Lower lobe of right lung (tissue), 2 donors: ENCODE data around the gene LY9. TPM values are rescaled to one million over a fixed set of nuclear protein-coding genes. Genes with fewer than 3 reads are reported as not detected.
A peak's percentile ranks its signal among the peaks of the same experiment; 100 is the strongest.

ENCODE experiments used
- ATAC-seq, 2 donors: fragments of 200-7000 bp; cut with Tn5 transposase; one replicate each; pipeline ENCODE4 v1.9.1; 2020 to 2022; ENCODE audit warnings: mild to moderate bottlenecking in 2 of 2, moderate library complexity in 2 of 2
- DNase-seq: peaks from one replicate; pipeline ENCODE4 v3.0.0-alpha.2; 2020
- H3K27ac ChIP-seq: fragments of 200-600 bp; one replicate; pipeline ENCODE4 v1.8.0; 2022
- H3K27me3 ChIP-seq: fragments of 200-600 bp; one replicate; pipeline ENCODE4 v1.8.0; 2022; ENCODE audit warnings: low read depth
- H3K36me3 ChIP-seq: fragments of 200-600 bp; one replicate; pipeline ENCODE4 v1.8.0; 2022; ENCODE audit warnings: mild to moderate bottlenecking
- H3K4me1 ChIP-seq: fragments of 200-600 bp; one replicate; pipeline ENCODE4 v1.8.0; 2022
- H3K4me3 ChIP-seq: fragments of 200-600 bp; one replicate; pipeline ENCODE4 v1.8.0; 2022; ENCODE audit warnings: mild to moderate bottlenecking
- H3K9me3 ChIP-seq: fragments of 200-600 bp; one replicate; pipeline ENCODE4 v1.8.0; 2022
- CTCF ChIP-seq: fragments of 200-600 bp; IDR thresholded peaks from one replicate; pipeline ENCODE4 v1.8.0; 2022; ENCODE audit warnings: antibody characterized with exemption, mild to moderate bottlenecking
- intact Hi-C: fragments of 100-400 bp; cut with DNase I; formaldehyde crosslinking; loops from one replicate; pipeline ENCODE4 v1.11.0; 2022
- total RNA-seq: library from RNA; stranded (reverse); fragmentation: NEBNext Ultra II Directional; extraction: Animal tissue kit (Norgen Biotek cat#: 25700); gene quantifications from one replicate; pipeline ENCODE4 v1.2.1, GENCODE V29; 2021
- donor health status: DM: no; HTN: yes; CAD: no; lungs with severe emphysema.

Gene LY9
- total RNA-seq, 1 donor from 2014 or later: 1.8 TPM

DNA sequence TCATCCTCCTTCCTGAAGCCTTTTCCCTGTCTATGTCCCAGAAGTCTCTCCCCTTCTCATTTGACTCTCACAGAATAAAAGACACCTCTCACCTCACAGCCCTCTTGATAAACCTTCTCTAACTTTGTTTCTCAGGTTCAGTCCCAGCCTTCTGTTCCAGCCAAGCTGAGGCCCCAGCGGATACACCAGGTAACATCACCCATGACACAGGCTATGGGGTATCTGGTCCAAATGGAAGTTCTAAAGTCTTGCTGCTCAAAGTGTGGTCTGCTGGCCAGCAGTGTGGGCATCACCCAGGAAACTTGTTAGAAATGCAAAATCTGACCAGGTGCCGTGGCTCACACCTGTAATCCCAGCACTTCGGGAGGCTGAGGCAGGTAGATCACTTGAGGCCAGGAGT lies 23.2 kb downstream of the LY9 start:
- no peaks in the 10 kb centered on the region for H3K27me3 ChIP-seq
- no peaks in the 10 kb centered on the region for H3K36me3 ChIP-seq
- intact Hi-C loops: no loop called here
- ATAC-seq (no peak), DNase-seq (no peak)
- no peaks in the 10 kb centered on the region for H3K9me3 ChIP-seq
- H3K4me1 ChIP-seq: no peaks in the 10 kb centered on the region
- no peak for TF ChIP-seq CTCF
- no peak overlapping the region for H3K4me3 ChIP-seq
- H3K27ac ChIP-seq: no peak overlapping the region

DNA sequence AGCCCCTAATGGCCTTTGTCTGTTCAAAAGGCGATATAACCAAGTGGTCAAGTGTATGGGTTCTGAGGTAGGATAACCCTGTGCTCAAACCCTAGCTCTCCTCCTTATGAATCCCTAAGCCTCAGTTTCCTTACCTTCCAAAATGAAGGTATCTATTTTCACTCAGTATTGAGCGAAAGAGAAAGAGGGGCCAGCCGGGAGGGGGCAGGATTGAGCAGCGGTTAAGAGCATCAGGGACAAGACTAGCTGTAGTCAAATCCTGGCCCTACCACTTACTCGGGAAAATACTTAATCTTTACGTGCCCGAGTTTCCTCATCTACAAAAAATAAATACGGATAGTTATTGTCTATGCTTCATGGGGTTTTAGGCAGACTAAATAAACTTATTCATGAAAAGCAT lies 25.7 kb downstream of the LY9 start:
- intact Hi-C loops: no loop called here
- H3K27ac ChIP-seq: no peak overlapping the region
- H3K4me3 ChIP-seq: no peak overlapping the region
- ATAC-seq (no peak), DNase-seq (no peak)
- no peaks in the 10 kb centered on the region for H3K4me1 ChIP-seq
- H3K36me3 ChIP-seq: no peaks in the 10 kb centered on the region
- no peaks in the 10 kb centered on the region for H3K27me3 ChIP-seq
- TF ChIP-seq CTCF: no peak
- H3K9me3 ChIP-seq: no peaks in the 10 kb centered on the region

- DNase-seq (no peak), ATAC-seq (no peak)
- H3K27me3 ChIP-seq: no peaks in the 10 kb centered on the region
- no peak overlapping the region for H3K4me3 ChIP-seq
- no peaks in the 10 kb centered on the region for H3K36me3 ChIP-seq
- no peaks in the 10 kb centered on the region for H3K4me1 ChIP-seq
- intact Hi-C loops: no loop called here
- H3K9me3 ChIP-seq: no peaks in the 10 kb centered on the region
- no peak for TF ChIP-seq CTCF
- H3K27ac ChIP-seq: no peak overlapping the region
Measured at GRCh38 chr1:160823296-160823695, 27.3 kb downstream of the LY9 start.

DNA sequence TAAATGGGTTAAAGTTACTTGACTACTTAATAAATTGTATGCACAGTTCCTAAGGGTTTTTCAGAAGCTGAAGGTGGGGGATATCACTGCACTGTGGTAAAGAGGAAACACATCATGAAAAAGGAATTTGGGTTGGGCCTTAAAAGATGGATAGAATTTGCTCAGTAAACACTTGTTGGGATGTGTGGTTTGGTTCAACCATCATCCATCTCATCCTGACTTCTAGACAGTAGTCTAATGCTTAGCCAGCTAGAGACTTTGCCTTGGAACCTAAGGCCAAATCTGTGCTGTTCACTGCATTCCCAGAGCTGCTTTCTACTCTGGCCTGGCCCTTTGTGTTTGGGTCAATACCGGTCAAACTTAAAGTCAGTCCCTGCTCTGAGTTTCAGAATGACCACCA lies 30.6 kb downstream of the LY9 start:
- ATAC-seq: peak; percentile 44 to 63

GRCh38 chr1:160827418-160827817 lies 31.4 kb downstream of the LY9 start:
- peak in 1 of 2 donors; percentile 41 for ATAC-seq
- Histone ChIP-seq H3K4me1 (no peaks in the 10 kb centered on the region), H3K4me3 (no peak overlapping the region), H3K27me3 (no peaks in the 10 kb centered on the region), H3K27ac (no peak overlapping the region), H3K9me3 (no peaks in the 10 kb centered on the region), H3K36me3 (no peaks in the 10 kb centered on the region)
- intact Hi-C loops: no loop called here
- DNase-seq: peak; percentile 72
- TF ChIP-seq CTCF: no peak

More for the DNA sequence above, 30.6 kb downstream of the LY9 start:
- H3K36me3 ChIP-seq: no peaks in the 10 kb centered on the region
- intact Hi-C loops: no loop called here
- H3K4me1 ChIP-seq: no peaks in the 10 kb centered on the region
- no peak overlapping the region for H3K4me3 ChIP-seq
- no peaks in the 10 kb centered on the region for H3K9me3 ChIP-seq
- no peak for TF ChIP-seq CTCF
- no peak overlapping the region for H3K27ac ChIP-seq
- no peaks in the 10 kb centered on the region for H3K27me3 ChIP-seq
- DNase-seq: no peak

- no peak overlapping the region for H3K27ac ChIP-seq
- H3K27me3 ChIP-seq: no peaks in the 10 kb centered on the region
- ATAC-seq (no peak), DNase-seq (no peak)
- no peaks in the 10 kb centered on the region for H3K36me3 ChIP-seq
- no peaks in the 10 kb centered on the region for H3K9me3 ChIP-seq
- intact Hi-C loops: loop anchor here (10.0 kb wide), 1 partner anchor 125 kb away; the partner anchor contains the start of gene ITLN2
- no peak overlapping the region for H3K4me3 ChIP-seq
- H3K4me1 ChIP-seq: no peaks in the 10 kb centered on the region
- no peak for TF ChIP-seq CTCF
Measured at GRCh38 chr1:160829766-160830165, 33.8 kb downstream of the LY9 start.
